ENCODE results near the gene LBHD2. TPM values are rescaled to one million over a fixed set of nuclear protein-coding genes. Genes with fewer than 3 reads are reported as not detected.

The LBHD2 gene
- total RNA-seq, 3 donors from 2014 or later: not detected

- ATAC-seq: no peak
- H3K9me3 ChIP-seq: no peaks in the 10 kb centered on the region
Measured at GRCh38 chr14:103073876-103074728, 9.9 kb upstream of the LBHD2 start.

GRCh38 chr14:103074729-103075367 is 9.2 kb upstream of the LBHD2 start:
- Histone ChIP-seq H3K36me3 (ENCODE audit: low read depth) (no peaks in the 10 kb centered on the region), H3K4me1 (ENCODE audit: low read depth) (peaks cover 24% of the 10 kb centered on the region), H3K4me3 (no peak overlapping the region), H3K9me3 (no peaks in the 10 kb centered on the region)
- DNase-seq: peak; percentile 69 to 87 (median 75)
- intact Hi-C loops (cut with DNase I, micrococcal nuclease): no loop called here
- ATAC-seq: peak; percentile 36
- TF ChIP-seq CTCF (IDR thresholded peaks at IDR 0.05): no peak

More at GRCh38 chr14:103073876-103074728, 9.9 kb upstream of the LBHD2 start:
- Histone ChIP-seq H3K4me3 (no peak overlapping the region), H3K4me1 (ENCODE audit: low read depth) (peaks cover 24% of the 10 kb centered on the region), H3K36me3 (ENCODE audit: low read depth) (no peaks in the 10 kb centered on the region)
- no peak for TF ChIP-seq CTCF (IDR thresholded peaks at IDR 0.05)
- intact Hi-C loops (cut with DNase I, micrococcal nuclease): no loop called here
- peak in 2 of 3 donors; percentile 33 to 54 for DNase-seq

- TF ChIP-seq CTCF (IDR thresholded peaks at IDR 0.05): peak; percentile 63
- H3K4me3 ChIP-seq: no peak overlapping the region
- H3K9me3 ChIP-seq: no peaks in the 10 kb centered on the region
- ATAC-seq: peak; percentile 70
- peak; percentile 80 to 88 (median 83) for DNase-seq
- intact Hi-C loops (cut with DNase I, micrococcal nuclease): no loop called here
- peaks cover 9% of the 10 kb centered on the region for H3K4me1 ChIP-seq (ENCODE audit: low read depth)
- H3K36me3 ChIP-seq (ENCODE audit: low read depth): no peaks in the 10 kb centered on the region
Measured at GRCh38 chr14:103078420-103078749, 5.6 kb upstream of the LBHD2 start.

GRCh38 chr14:103078860-103079587 is 5.0 kb upstream of the LBHD2 start:
- H3K4me3 ChIP-seq: no peak overlapping the region
- DNase-seq: no peak
- H3K9me3 ChIP-seq: no peaks in the 10 kb centered on the region
- H3K4me1 ChIP-seq (ENCODE audit: low read depth): peaks cover 9% of the 10 kb centered on the region
- no peak for TF ChIP-seq CTCF (IDR thresholded peaks at IDR 0.05)
- intact Hi-C loops (cut with DNase I, micrococcal nuclease): no loop called here
- no peak for ATAC-seq
- no peaks in the 10 kb centered on the region for H3K36me3 ChIP-seq (ENCODE audit: low read depth)

- Histone ChIP-seq H3K36me3 (ENCODE audit: low read depth) (no peaks in the 10 kb centered on the region), H3K4me1 (ENCODE audit: low read depth) (peaks cover 3% of the 10 kb centered on the region), H3K9me3 (no peaks in the 10 kb centered on the region), H3K4me3 (no peak overlapping the region)
- no peak for TF ChIP-seq CTCF (IDR thresholded peaks at IDR 0.05)
- no peak for ATAC-seq
- DNase-seq: no peak
- intact Hi-C loops (cut with DNase I, micrococcal nuclease): loop anchor here in 1 of 2 donors (5.0 kb wide), 1 partner anchor 210 kb away; no protein-coding TSS in a partner anchor
Measured at GRCh38 chr14:103081951-103082350, 2.1 kb upstream of the LBHD2 start.
